ENCODE data around the gene DENND6B.

Gene DENND6B

GRCh38 chr22:50304528-50305392, 22.1 kb downstream of the DENND6B start:
- TF ChIP-seq CTCF (conservative IDR thresholded peaks at IDR 0.05) (no peak), ZFX (IDR thresholded peaks at IDR 0.05) (no peak)
- H3K27ac ChIP-seq: peak overlapping the region; percentile 98

GRCh38 chr22:50303848-50304527, 22.8 kb downstream of the DENND6B start:
- TF ChIP-seq ZFX (IDR thresholded peaks at IDR 0.05) (no peak), CTCF (conservative IDR thresholded peaks at IDR 0.05) (no peak)
- H3K27ac ChIP-seq: peak overlapping the region; percentile 98

- no peak for TF ChIP-seq CTCF (conservative IDR thresholded peaks at IDR 0.05)
- TF ChIP-seq ZFX (IDR thresholded peaks at IDR 0.05): no peak
- H3K27ac ChIP-seq: peak overlapping the region; percentile 98
Measured at GRCh38 chr22:50303515-50303847, 23.3 kb downstream of the DENND6B start.

GRCh38 chr22:50302564-50302963, 24.2 kb downstream of the DENND6B start:
- TF ChIP-seq ZFX (IDR thresholded peaks at IDR 0.05) (no peak), CTCF (conservative IDR thresholded peaks at IDR 0.05) (no peak)
- H3K27ac ChIP-seq: peak overlapping the region; percentile 98

GRCh38 chr22:50302041-50302541, 24.7 kb downstream of the DENND6B start:
- peak overlapping the region; percentile 98 for H3K27ac ChIP-seq

GRCh38 chr22:50301581-50301991, 25.2 kb downstream of the DENND6B start:
- peak overlapping the region; percentile 98 for H3K27ac ChIP-seq
- TF ChIP-seq CTCF (conservative IDR thresholded peaks at IDR 0.05) (no peak), ZFX (IDR thresholded peaks at IDR 0.05) (no peak)

More at GRCh38 chr22:50302041-50302541, 24.7 kb downstream of the DENND6B start:
- TF ChIP-seq CTCF (conservative IDR thresholded peaks at IDR 0.05) (no peak), ZFX (IDR thresholded peaks at IDR 0.05) (no peak)

Data from C4-2B (cell line).